Daoy (cell line): ENCODE data around the gene GPN2. TPM values are rescaled to one million over a fixed set of nuclear protein-coding genes. Genes with fewer than 3 reads are reported as not detected.

ENCODE experiments used
- DNase-seq: peaks from one replicate; pipeline ENCODE4 v3.0.0-alpha.2; 2015; ENCODE audit warnings: low read depth
- total RNA-seq: library from RNA; depleted of rRNA; stranded (reverse); fragments of >200 nt; shearing (Covaris generic); gene quantifications from 2 replicates; pipeline ENCODE4 v1.2.3, GENCODE V29; 2014; rRNA removed

The GPN2 gene
- total RNA-seq, 1 experiment from 2014 or later: 13.3 TPM

DNA sequence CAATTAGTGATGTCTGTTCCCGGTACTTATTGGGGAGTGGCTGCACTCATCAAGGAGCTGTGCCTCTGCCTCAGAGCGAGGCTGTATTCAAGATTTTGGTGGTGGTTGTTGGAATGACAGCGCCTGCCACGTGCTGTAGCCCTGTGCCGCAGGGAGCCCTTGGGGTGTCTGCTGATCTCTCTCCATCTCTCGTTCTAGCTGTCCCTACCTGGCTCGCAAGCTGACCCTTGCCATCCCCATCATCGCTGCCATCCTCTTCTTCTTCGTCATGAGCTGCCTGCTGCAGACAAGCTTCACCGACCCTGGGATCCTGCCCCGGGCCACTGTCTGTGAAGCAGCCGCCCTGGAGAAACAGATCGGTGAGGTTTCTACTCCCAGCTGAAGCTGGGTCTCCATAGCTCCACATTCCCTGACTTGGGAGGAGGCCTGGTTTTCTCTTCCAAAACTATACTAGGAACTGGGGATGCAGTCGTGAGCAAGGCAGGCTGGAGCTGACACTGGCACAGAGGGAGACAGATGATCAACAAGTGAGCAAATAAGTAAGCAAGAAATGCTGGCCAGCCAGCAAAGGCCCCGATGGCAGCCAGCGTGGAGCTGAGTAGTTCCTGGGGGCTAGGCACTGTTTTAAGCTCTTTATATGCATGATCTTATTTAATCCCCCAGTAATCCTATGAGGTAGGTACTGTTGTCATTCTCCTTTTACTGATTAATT is 57.7 kb downstream of the GPN2 start:
- DNase-seq: no peak

DNA sequence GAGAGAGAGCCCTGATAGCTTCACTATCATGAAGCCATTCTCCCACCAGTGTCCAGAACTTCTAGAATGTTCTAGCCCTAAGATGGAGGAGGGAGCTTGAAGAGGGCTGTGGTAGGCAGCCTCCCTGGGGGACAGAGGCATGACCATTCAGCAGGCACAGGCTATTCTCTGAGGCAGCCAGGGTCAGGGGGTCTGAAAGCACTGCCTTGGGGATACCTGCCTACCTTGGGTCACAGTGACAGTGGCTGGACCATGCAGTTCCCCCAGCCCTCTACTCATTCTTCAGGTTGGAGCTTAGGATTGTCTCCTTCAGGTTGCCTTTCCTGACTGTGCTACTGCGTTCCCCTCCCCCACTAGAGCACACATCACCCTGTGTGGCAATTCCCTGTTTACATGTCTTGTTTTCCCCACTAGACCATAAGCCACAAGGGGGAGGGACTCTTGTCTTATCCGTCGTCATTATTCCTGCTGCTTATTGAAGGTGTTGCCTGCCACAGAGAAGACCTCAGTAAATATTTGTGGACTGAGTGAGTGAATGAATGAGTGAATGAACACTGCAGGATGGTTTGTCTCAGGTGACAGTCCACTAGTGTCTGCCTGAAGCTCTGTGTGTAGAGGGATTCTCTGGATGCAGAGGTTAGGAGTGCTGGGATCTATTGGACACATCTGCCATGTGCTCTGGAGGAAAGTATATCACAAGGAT is 58.4 kb downstream of the GPN2 start:
- no peak for DNase-seq

GRCh38 chr1:26831059-26831458 is 59.0 kb downstream of the GPN2 start:
- no peak for DNase-seq

GRCh38 chr1:26829184-26829911 is 60.7 kb downstream of the GPN2 start:
- no peak for DNase-seq

DNA sequence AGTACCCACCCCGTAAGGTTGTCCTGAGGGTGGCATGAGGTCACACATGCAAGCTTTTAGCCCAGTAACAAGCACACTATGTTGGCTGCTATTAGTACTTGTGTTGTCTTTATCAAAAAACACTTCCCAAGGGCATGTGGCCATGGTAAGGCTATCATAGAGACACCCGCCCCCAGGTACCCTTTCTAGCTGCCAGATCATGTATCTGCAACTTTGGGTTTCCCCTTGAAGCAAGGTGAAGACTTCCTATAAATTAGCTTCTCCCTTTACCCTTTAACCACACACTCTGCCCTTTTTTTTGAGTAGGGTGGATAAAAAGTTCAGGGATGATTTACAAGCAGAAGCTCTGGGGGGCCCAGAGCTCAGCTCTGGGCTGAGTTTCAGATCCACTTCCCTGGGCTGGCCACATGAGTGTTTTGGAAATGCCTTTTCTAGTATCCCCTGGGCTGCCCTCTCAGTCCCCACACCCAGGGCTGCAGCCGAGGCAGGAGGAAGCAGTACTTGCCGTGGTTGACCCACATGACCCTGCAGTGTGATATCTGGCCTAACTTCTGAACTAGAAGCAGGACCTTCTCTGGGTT is 61.6 kb downstream of the GPN2 start:
- DNase-seq: no peak

DNA sequence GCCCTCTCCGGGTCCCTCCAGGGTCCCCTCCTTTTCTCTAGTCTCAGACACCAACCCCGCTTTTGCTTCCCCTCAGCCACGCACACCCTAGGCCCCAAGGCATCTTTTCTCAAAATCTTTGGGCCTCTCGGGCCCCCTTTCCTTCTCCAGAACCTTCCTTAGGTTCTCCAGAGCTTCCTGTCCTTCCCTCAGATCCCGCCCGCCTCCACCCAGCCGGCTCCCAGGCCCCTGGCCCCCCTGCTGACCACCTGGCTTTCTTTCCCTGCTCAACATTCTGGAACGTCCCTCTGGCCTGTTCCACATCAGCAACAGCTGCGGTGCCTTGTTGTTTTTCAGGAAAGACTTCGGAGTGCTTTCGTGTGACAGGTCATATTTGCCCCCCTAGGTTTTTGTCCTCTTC is 62.4 kb downstream of the GPN2 start:
- no peak for DNase-seq

DNA sequence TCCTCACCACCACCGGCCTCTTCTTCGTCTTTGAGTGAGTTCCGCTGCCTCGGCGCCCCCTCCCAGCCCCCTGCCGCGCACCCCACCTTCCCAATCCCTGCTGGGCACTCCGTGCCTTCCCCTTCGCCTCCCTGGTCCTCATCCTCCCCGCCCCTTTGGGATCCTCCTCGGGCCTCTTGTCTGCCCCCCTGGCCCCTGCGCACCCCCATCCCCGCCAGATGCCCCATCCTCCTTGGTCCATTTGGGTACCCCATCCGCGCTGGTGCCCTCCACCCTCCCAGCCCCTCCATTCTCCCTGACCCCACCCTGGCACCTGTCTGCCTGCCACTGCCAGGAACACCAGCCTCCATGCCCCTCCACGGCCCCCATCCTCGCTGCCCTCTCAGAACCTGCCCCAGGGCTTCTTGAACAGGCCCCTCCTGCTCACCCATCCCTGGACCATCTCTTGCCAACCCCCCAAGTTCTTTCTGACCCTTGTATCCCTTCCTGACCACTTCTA is 62.9 kb downstream of the GPN2 start:
- DNase-seq: no peak

DNA sequence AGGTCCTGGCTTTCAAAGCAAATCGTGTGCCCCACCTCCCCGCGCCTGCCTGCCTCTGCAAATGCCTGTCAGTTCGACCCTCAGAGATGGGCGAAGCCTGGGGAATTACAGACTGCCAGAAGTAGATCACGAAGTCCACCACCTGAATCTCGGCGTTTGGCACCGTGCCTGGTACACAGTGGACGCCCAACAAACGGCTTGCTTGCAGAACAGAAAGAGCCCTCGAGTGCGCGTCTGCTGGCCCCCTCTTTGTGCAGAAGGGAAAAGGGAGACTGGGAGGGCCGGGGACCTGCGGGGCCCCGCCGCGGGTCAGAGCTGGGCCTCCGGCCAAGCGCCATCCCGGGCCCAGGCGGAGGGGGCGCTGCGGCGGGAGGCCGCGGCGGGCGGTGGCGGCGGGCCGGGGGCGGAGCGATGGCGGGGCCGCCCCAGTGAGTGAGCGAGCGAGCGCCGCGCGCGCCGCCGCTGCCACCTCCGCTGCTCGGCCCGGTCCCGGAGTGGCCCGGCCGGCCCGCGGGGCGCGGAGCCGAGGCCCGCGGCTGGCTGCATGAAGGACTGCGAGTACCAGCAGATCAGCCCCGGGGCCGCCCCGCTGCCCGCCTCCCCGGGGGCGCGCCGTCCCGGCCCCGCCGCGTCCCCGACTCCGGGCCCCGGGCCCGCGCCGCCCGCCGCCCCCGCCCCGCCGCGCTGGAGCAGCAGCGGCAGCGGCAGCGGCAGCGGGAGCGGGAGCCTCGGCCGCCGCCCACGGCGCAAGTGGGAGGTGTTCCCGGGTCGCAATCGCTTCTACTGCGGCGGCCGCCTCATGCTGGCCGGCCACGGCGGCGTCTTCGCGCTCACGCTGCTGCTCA is 63.6 kb downstream of the GPN2 start, which contains the start of gene ZDHHC18:
TSS of gene ZDHHC18 (plus strand) at position 428 of the 845 bp plus-strand sequence. CDS start at position 545, 117 bp downstream.
- DNase-seq: peak; percentile 81

Other genes starting within 250 kb of the GPN2 start
- 12.4 and 12.6 TPM in 2 replicates for gene ARID1A, start 194.3 kb downstream of the GPN2 start, total RNA-seq
- 7.9 and 9.0 TPM in 2 replicates for gene PIGV, start 102.3 kb downstream of the GPN2 start, total RNA-seq
- gene ZDHHC18, start 63.6 kb downstream of the GPN2 start, total RNA-seq: 10.7 and 13.9 TPM in 2 replicates
- 0.80 and 1.8 TPM in 2 replicates for gene SFN, start 27.1 kb downstream of the GPN2 start, total RNA-seq
- 9.2 and 9.9 TPM in 2 replicates for gene GPATCH3, start 10.2 kb upstream of the GPN2 start, total RNA-seq
- not detected in 2 replicates for gene NR0B2, start 23.7 kb upstream of the GPN2 start, total RNA-seq
- gene NUDC, start 31.5 kb upstream of the GPN2 start, total RNA-seq: 121 and 134 TPM in 2 replicates
- 0.11 TPM in 1 of 2 replicates, not detected in the other for gene KDF1, start 70.2 kb upstream of the GPN2 start, total RNA-seq
- gene TRNP1, start 103.4 kb upstream of the GPN2 start, total RNA-seq: 3.3 and 4.4 TPM in 2 replicates
- 2.0 and 3.2 TPM in 2 replicates for gene TENT5B, start 122.6 kb upstream of the GPN2 start, total RNA-seq